GM13977 (cell line): ENCODE data around the gene SLC13A1.

ENCODE experiments used
- DNase-seq: peaks from one replicate; pipeline ENCODE4 v3.0.0; 2012; ENCODE audit warnings: low spot score
- in situ Hi-C: fragments of 300-500 bp; cut with MboI; formaldehyde crosslinking; loops from one replicate; pipeline ENCODE4 v1.12.0; 2022; ENCODE audit warnings: low sequenced_read_pairs, low pct_unique_long_range_greater_than_20kb, mixed read lengths, inconsistent platforms; ENCODE audit not compliant: unreplicated experiment
- TF ChIP-seq, protein P1 (sequence below): IDR thresholded peaks from 2 replicates; pipeline ENCODE4 v1.5.1; 2012; ENCODE audit warnings: mild to moderate bottlenecking, control low read depth; ENCODE audit not compliant: insufficient read depth; ENCODE audit errors: extremely low read depth, missing control alignments

SLC13A1 gene

DNA sequence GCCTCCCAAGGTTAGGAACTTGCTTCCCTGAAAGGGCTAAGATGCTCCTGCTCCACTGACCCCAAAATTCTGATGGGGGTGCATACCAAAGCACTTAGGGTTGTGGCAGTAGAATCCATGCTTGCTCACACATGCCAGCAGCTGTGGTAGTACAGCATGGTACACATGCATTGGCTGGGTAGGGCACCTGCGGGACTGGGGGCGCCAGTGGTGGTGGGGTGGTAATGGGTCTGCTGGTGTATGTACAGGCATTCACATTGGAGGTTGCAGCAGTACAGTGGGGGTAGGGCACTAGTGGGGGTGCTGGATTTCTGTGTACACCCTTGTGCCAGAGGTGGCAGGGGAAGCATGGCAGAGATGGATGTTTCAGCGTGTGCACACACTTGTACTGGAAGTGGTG, 132.0 kb downstream of the SLC13A1 start:
- TF ChIP-seq, protein P1, sequence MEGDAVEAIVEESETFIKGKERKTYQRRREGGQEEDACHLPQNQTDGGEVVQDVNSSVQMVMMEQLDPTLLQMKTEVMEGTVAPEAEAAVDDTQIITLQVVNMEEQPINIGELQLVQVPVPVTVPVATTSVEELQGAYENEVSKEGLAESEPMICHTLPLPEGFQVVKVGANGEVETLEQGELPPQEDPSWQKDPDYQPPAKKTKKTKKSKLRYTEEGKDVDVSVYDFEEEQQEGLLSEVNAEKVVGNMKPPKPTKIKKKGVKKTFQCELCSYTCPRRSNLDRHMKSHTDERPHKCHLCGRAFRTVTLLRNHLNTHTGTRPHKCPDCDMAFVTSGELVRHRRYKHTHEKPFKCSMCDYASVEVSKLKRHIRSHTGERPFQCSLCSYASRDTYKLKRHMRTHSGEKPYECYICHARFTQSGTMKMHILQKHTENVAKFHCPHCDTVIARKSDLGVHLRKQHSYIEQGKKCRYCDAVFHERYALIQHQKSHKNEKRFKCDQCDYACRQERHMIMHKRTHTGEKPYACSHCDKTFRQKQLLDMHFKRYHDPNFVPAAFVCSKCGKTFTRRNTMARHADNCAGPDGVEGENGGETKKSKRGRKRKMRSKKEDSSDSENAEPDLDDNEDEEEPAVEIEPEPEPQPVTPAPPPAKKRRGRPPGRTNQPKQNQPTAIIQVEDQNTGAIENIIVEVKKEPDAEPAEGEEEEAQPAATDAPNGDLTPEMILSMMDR: no peak
- DNase-seq: no peak
- in situ Hi-C loops: no loop called here
